NAMALWA (cell line): ENCODE measurements around the gene AKAP13.

Source experiments
- DNase-seq: peaks from one replicate; pipeline ENCODE4 v3.0.0-alpha.2; 2015; ENCODE audit warnings: low spot score

Gene AKAP13

DNA sequence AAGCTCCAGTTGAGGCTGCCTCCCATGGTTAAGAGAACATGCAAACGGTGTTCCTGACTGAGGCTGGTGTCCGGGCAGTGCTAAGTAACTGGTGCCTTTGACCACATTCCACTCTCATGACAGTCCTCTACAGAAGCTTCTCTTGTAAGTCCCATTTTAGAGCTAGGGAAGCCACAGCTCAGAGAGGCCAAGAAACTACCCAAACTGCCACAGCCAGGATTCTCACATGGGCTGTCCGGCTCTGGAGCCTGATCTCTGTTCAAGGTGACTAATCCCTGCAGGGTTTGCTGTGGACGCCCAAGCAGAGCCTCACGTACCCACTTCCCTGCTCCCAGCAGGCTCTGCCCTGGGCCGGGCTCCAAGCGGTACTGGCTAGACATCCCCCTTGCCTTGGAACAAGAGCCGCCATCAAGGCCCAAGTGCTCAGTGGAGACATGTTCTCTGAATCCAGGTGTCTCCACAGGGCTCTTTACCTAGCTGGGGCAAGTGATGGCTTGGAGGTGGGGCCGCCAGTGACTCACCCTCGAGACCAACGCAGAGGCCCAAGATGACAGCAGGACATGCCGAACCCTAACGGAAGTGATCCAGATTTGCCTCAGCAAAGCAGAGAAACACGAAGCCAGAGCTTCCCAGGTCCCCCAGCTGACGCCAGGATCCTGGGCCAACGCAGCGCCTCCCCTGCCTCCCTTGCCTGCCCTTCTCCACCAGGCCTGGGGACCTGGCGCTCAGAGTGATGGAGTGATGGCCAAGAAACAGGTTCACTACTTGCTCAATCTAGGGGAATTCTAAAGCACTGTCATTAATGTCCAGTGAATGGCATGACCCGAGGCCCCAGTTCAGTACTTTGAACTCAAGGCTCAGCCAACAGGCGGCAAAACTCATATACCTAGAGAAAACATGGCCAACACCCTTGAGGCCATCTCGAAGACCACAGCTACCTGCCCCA, 390.0 kb downstream of the AKAP13 start:
- no peak for DNase-seq

DNA sequence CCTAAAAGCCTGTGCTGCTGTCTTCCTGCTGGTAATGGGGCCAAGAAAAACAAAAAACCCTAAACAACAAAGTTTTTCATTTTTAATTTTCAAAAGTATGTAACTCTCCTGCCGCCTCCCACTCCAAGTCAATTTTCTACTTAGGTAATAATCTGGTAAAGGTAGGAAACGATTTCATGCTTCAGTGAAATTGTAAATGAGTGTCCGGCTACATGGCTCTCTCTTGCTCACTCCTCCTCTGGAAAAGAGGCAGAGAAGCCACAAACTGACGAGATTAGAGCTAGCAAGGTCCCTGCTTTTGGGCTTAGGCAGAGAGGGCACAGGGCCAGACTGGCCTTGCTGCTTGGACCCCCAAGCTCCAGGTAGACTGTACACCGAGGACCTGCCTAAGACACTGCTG, 390.9 kb downstream of the AKAP13 start:
- DNase-seq: no peak

DNA sequence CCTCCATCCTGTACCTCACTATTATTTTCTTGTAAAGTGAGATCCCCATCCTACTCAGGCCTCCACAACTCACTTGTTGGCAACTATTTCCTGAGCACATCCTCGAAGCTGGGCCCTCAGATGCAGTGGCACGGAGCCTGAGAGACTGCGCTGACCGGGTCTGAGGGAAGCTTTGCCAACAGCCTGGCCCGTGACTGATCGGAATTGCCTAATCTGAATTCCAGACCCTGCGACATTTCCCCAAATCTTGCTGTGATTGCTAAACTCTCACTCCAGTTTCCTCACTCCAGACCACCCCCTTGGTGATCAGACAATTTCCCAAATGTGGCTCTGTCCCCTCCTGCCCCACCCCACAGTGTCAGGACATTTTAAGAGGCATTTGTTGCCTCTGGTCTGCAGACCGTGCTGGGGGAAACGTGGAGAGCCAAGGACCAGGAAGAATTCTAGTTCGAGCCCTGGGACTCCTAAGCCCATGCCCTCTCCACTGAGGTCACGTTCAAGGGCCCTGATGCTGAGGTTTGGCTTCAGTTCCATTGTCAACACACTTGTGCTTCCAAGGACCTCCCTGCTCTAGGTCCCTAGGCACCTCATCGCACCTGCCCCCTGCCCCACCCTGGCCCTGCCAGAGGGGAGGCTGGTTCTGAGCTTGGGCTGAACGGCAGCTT, 391.5 kb downstream of the AKAP13 start:
- DNase-seq: no peak

DNA sequence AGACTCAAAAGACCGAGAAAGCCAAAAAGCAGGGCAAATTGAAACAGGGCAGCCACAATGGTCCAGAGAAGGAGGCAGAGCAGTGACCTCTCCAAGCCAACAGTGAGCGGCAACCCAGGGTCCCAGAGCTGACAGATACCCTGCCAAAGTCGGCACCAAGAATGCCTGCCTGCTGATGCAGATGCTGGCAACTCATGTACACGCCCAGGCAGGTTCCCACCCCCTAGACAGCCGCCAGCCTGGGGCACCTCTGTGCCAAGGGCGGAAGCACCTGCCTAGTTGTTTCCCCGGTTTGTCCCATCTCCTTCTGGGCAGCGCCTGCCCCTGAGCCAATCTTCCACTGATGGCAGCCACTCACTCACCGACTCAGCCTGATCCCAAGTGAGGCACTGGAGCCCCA, 392.3 kb downstream of the AKAP13 start:
- no peak for DNase-seq

DNA sequence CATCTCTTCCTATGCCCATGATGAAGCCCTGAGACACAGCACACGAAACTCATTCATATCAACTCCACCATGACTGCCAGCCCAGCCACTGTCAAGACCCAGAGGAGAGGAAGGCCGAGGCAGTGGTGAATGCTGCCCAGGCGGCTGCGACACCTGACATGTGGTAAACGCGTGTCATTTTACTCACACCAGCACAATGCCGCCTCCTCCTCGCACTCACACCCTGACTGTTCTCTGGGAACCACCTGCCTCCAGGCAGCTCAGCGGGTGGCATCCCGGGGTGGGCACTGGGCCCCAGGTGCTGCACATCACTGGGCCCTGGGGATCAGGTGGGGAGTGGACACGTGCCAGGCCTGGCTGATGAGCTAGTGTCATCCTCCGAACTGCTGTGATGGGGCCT, 392.8 kb downstream of the AKAP13 start:
- DNase-seq: no peak

DNA sequence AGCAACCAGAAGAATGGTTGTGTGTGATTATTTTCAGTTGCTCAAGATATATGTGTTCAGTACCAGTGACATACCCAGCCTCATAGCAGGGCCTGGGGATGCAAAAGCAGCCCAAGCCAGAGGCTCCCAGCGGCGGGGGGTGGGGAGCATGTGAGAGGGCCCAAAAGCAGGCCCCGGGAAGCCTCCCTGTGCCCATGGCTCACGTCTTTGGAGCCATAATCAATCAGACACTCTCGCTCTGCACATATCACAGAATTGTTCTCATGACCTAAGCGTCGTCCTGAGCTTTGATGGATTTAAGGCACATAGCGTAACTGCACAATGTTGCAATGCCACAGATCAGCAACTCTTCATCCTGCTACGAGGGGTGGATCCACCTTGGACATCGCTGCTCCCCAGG, 393.6 kb downstream of the AKAP13 start:
- DNase-seq: no peak

DNA sequence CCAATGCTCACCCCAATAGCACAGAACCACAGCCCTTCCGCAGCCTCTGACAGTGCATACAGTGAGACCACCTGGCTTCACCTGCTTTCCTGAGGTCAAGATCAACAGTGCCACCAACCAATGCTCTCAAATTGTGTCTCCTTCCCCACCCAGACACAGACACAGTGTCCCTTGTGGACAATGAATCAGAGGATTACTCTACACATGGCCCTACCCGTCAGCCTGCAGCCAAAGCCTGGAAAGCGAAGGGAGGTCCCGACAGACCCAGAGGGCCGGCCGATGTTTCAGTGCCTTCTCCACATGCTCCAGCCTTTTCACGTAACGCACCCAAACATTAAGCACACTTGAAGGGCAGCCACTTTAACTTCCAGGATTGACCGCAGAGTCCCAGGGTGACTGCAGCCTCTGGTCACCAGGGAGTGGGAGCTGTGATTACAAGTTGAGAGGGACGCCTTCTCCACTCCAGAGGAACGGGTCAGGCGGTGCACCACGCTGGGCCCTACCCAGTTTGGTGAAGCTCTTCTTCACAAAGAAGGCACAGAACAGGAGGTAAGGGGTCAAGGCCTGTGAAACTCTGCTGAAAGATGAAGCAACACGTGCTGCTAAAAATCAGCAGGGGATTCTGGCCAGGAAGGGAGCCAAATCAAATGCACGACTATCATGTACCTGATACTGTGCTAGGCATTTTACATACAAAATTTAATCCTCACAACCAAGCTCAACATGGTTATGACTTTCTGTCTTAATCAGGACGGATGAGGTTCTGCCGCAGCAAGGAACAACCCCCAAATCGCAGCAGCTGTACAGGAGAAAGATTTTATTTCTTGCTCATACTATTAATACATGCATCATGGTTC, 397.1 kb downstream of the AKAP13 start:
- no peak for DNase-seq

DNA sequence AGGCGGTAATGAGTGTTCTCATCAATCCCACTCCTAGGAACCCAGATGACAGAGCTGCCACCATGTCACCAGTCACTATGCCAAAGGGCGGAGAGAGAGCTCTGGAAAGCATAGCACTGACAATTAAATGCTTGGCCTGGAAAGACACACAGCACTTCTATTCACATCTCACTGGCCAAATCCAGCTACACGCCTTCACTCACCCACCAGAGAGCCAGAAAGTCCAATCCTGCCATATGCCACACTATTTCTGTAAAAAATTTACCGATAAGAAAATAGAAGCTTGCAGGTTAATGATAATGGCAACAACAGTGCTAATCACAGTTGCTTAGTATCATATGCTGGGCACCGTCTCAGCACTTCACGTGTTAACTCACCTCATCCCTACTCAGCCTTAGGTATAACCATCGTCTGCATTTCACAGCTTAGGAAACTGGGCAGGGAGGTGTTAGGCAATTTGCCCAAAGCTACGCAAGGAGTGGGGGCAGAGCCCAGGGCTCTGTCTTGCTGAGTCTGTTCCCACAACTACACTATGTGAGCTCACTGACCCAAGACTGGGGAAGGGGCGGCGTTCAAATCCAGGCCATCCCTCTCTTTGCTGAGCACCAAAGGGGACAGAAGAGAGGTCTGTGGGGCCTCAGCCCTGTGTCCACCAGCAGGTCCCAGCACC, 397.8 kb downstream of the AKAP13 start:
- no peak for DNase-seq

DNA sequence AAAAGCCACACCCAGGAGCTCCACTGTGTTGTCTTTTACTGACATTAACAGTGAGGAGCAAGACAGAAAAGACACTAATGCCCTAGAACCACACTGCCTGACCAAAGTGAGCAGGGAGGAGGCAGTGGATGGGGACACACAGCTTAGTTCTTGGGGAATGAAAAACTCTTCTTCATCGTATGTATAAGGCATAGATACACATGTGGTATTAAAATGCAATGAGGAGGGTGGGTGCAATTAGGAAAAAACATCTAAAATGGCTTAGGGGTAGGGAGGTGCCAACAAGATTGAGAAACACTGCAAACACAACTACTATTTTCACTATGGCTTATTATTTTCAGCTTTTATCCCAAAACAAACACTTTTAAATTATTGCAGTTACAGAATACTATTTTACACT, 398.8 kb downstream of the AKAP13 start:
- no peak for DNase-seq

DNA sequence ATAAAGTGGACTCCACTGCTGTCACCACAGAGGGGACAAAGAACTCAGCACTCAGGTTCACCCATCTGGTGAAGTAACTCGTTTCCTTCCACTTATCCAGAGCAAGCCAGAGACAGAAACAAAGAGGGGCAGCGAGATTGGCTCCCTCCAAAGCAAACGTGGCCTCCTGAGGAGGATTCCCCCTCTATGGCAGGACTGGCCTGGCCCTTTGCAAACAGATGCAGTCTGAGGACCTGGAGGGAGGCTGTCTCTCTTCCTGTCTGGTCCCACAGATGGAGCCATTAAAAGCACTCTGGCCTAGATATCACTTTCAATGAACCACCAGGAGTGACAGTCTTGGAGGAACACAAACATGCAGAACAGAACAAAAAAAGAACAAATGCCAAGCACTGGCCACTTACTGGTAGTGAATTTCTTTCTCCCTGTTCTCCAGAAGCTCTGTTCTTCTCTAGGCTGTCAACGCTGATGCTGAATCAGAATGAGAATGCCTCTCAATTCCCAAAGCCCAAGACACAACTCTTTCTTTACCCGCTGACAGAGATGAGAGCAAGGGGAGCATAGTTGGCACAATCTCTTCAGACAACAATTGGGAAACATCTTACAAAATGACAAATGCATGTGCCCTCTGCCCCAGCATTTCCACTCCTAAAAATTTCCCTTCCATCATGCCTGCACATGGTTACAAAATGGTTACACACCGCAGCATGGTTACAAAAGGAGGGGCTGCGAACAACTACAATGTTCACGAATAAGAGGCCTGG, 400.0 kb downstream of the AKAP13 start:
- no peak for DNase-seq

DNA sequence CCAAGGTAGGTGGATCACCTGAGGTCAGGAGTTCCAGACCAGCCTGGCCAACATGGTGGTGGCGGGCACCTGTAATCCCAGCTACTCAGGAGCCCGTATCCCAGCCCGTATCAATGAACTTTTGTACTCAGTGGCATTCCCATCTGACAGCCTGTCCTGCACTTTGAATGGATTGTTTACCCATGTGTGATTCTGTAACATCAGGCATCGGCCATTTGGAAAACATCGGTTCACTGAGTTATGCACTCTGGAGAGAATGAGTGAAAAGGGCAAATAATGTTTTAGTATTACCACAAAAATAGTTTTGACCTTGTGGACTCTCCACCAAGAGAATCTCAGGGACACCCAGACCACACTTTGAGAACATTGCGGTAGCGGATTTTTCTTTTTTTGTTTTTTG, 400.7 kb downstream of the AKAP13 start:
- DNase-seq: no peak

DNA sequence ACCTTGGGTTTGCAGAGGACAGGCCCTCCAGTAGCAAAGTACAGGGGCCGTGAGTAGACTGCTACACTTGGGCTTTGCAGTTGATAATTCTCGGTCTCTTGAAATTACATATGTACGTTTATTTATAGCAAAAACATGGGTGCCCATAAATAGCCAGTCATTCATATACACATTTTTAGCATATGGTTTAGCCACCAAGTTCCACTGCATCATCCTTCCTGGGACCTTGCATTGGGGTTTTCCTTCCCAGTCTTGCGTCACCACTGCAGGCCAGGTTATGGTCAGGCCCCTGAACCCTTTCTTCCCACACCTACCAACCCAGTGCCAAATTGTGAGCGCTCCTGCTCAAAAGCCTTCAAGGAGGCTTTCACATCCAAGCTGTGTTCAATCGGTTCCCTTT, 401.7 kb downstream of the AKAP13 start:
- DNase-seq: no peak

DNA sequence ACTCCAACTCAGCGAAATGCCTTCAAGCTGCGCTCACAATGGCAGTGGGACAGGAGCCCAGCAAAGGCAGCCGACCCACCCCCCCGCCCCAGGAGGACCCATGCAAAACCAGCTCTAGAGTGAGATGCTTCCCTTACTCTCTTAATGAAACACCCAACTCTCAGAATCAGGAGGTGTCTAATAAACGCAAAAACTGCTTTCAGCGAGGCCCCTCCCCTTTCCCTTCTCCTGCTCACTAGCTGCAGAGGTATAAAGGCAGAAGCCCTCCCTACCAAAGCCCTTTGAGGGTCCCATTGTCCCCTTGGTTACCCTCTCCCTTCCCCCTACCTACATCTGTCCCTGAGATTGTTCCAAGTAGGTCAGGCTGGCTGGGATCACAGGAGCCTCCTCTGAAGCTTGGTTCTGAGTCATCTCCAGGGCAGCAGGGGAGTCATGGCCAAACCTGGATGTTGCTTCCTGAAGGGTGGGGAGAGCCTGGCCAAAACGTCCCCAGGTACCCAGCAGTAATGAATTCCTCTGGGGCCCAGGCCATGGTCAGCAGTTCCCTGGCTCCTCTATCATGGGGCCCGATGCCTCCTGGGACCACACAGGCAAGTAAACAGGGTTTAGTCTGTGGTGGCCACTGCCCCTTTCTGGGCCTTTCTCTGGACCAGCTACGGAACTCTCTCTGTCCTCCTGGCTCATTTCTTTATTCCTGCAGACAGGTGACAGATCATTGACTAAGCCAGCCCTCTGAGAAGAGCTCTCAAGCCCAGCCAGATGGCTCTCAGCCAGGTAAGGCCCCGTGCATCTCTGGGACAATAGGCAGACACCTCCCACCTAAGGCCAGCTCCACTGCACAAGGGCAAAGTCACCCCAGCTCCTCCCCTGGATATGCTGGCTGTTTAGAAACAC, 405.7 kb downstream of the AKAP13 start:
- DNase-seq: no peak

DNA sequence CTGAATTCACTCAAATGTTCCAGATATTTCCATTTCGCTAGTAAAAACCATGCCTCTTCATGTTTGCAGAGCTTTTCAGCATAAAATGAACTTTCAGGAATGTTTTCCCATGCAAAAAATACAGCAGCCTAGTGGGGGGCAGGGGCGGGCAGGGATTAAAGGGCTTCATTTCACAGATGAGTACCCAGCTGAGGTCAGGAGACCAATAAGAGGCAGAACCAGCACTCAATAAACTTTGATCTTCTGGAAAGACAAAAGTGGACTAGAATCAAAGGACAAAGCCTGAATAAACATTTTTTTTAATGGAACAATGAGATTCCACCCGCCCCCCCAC, 406.3 kb downstream of the AKAP13 start:
- DNase-seq: no peak

DNA sequence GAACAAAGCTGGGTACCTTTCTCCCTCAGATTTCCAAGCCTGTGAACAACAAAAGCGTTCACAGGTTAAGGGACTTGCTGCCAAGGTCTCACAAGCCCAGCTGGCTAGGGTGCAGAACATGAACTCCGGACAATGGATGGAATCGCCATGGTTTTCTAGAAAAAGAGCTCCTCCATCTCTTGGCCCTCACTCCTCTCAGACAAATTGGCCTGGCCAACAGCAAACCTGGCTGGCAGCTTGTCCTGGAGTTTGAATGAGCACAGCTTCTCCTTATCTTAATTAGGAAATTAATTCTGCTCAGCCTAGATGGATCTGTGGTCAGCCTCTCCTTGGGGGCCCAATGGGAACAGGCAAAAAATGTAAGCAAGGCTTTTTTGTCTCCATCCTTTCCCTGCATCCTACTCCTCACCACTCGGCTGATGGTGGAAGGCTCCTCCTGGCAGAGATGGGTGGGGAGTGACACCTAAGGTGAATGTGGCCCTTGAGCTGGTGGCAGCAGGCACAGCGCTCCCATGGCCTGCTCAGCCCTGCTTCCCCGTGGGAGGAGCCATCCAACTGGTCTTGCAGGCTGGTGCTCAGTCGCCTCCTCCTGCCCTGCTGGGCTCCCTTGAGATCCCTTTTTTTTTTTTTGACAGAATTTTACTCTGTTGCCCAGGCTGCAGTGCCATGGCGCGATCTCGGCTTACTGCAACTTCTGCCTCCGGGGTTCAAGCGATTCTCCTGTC, 408.5 kb downstream of the AKAP13 start:
- DNase-seq: no peak

DNA sequence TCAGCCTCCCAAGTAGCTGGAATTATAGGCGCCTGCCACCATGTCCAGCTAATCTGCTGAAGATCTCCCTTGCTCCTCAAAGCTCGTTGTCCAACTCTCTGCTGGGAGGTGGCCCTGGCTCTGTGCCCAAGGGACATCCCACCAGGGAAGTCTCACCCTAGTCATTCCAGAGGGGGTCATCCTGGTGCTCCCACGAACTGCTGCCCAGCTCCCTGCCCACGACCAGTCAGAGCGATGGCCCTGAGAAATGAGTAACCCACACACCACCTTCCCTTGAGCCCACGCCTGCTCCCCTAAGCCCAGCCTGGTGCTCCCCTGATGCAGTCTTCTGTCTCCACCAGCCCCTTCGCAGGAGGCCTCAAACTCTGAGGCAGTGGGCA, 409.1 kb downstream of the AKAP13 start:
- no peak for DNase-seq

DNA sequence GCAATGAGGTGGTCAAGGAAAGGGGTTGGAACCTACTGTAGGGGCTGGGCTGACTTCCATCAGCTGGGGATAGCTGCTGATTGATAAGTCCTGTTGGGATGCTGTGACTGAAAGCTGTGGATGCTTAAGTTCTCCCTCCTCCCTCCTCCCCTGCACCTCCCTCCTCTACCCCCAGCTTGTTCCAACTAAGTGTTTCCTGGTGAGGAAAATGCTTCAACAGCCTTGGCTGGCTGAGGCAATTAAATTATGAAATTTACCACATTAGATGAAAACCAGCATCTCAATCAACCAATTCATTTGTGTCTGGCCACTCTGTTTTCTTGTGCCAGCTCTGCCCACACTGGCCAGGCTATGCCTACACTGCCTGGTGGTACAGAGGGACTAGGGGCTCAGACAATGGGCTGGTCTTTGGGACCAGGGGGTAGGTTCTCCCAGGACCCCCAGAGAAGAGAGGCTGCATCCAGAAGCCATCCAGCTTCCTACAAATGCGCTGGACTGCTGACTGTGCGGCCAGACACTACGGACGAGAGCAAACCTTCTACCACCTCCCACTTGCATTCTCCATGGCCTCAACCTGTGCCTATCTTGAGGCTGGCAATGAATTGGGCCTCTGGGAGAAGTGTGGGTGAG, 411.8 kb downstream of the AKAP13 start:
- no peak for DNase-seq

DNA sequence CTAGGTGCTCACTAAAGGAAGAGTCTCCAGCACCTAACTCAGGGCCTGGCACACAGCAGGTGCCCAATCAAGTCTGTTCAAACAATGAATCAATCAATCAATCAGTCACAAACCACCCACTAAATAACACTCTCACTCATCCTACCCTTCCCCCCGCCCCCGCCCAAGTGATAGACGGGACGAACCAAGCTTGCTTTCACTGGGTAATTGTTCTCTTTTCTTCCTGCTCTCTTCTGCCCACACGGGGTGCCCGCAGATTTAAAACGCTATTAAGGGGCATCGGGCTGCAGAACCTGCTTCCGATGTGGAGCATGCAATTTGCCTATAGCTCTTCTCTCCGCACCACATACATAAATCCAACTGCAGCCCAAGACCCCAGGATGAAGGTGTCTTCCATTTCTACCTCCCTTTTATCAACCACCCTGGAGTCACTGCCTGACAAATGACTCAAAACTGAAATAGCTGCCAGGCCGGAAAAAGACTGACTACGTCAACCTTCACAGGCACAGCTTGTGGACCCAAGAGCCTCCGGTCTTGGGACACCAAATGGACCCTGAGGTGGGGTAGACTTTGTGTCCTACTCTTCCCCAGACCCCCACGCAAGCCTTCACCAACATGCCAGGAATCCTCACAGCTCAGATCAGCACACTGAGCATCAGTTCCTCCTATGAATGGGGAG, 412.6 kb downstream of the AKAP13 start:
- no peak for DNase-seq
